HAP-1 (cell line): ENCODE data around the gene VCY1B.
"Not testable (repeated sequence)": the region's sequence is repeated elsewhere in the genome, so short reads cannot be mapped to it uniquely, and the experiment has no call there.

Source experiments
- DNase-seq, 2 experiments: peaks; one replicate each; pipeline ENCODE4 v3.0.0-alpha.2; 2016 to 2020; ENCODE audit warnings: low spot score in 2 of 2
- H3K27me3 ChIP-seq: fragments of 250-450 bp; sonication (Bioruptor Pico); 2 replicates; pipeline ENCODE4 v1.5.1; 2020; ENCODE audit warnings: low read depth, mild to moderate bottlenecking, moderate library complexity
- H3K36me3 ChIP-seq: fragments of 250-450 bp; sonication (Bioruptor Pico); replicated peaks from 2 replicates; pipeline ENCODE4 v1.5.1; 2020; ENCODE audit warnings: mild to moderate bottlenecking
- H3K4me1 ChIP-seq: fragments of 250-450 bp; sonication (Bioruptor Pico); 2 replicates; pipeline ENCODE4 v1.5.1; 2020; ENCODE audit warnings: mild to moderate bottlenecking
- H3K4me3 ChIP-seq: fragments of 250-450 bp; sonication (Bioruptor Pico); 2 replicates; pipeline ENCODE4 v1.5.1; 2020; ENCODE audit warnings: mild to moderate bottlenecking, moderate library complexity
- H3K9me3 ChIP-seq: fragments of 250-450 bp; sonication (Bioruptor Pico); 2 replicates; pipeline ENCODE4 v1.5.1; 2020; ENCODE audit warnings: mild to moderate bottlenecking, moderate library complexity
- in situ Hi-C: fragments of 300-500 bp; cut with MboI; formaldehyde crosslinking; loops from 3 replicates; pipeline ENCODE4 v1.14.3; 2020; ENCODE audit warnings: low sequenced_read_pairs, inconsistent platforms, mixed read lengths

The VCY1B gene

DNA sequence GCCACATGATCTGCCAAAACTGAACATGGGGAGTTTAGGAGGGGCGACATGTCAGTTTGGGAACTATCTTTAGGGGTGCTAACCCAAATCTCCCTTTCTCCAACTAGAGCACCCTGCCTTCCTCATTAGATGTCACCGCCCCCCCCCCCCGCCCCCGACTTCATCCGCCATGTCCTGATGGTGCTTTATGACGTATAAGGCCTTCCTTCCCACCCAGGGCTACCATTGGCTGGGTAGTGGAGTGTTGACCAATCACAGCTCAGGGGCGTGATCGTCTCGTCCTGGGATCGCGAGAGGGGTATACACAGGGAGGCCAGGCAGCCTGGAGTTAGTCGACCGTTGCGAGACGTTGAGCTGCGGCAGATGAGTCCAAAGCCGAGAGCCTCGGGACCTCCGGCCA, at the start of gene VCY1B:
Gene VCY1B (plus strand): TSS at position 301 of the 400 bp plus-strand sequence. CDS start 63 bp downstream, at position 364.
- H3K4me3 ChIP-seq, H3K27me3 ChIP-seq, H3K9me3 ChIP-seq, H3K36me3 ChIP-seq, H3K4me1 ChIP-seq, DNase-seq, in situ Hi-C loops: not testable (repeated sequence)

DNA sequence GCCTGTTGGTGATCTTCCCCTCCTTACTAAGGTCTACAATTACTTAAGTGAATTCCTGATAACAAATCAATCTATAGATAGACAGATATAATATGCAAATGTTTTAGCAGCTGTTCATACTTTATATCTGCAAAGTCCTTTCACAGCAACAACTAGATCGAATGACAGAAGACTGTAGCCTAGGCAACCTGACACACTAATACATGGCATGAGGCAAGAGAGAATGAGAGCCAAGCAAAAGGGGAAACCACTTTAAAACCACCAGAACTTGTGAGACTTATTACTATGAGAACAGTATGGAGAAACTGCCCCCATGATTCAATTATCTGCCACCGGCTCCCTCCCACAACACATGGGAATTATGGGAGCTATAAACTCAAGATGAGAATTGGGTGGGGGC, 44.1 kb upstream of the VCY1B start:
- H3K4me3 ChIP-seq, DNase-seq, in situ Hi-C loops, H3K4me1 ChIP-seq, H3K36me3 ChIP-seq, H3K9me3 ChIP-seq, H3K27me3 ChIP-seq: not testable (repeated sequence)

DNA sequence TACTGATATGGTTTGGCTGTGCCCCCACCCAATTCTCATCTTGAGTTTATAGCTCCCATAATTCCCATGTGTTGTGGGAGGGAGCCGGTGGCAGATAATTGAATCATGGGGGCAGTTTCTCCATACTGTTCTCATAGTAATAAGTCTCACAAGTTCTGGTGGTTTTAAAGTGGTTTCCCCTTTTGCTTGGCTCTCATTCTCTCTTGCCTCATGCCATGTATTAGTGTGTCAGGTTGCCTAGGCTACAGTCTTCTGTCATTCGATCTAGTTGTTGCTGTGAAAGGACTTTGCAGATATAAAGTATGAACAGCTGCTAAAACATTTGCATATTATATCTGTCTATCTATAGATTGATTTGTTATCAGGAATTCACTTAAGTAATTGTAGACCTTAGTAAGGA, 25.6 kb upstream of the VCY1B start:
- H3K4me3 ChIP-seq, H3K9me3 ChIP-seq, in situ Hi-C loops, H3K36me3 ChIP-seq, H3K4me1 ChIP-seq, DNase-seq, H3K27me3 ChIP-seq: not testable (repeated sequence)

DNA sequence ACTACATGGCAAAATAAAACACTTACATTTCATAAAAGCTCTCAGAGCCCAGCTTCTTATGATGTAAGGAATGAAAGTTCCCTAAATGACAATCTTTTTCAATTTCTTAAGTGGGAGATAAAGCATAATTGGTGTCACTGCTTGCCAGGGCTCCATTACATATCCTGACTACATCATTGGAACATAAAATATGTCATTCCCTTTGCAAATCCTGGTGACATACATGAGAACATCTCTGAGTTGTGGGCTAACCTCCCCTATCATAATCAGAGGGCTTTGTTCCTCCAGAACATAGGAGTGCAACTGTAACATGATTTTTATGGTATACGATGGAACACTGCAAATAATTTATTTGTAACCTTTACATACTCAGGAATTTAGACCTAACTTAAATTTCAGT, 29.9 kb downstream of the VCY1B start:
- H3K4me3 ChIP-seq, result no peak overlapping the region
- H3K36me3 ChIP-seq, result no peaks in the 10 kb centered on the region
- no peaks in the 10 kb centered on the region for H3K27me3 ChIP-seq
- no peak for DNase-seq
- in situ Hi-C loops, result no loop called here
- H3K9me3 ChIP-seq, result no peaks in the 10 kb centered on the region
- H3K4me1 ChIP-seq, result no peaks in the 10 kb centered on the region
